GM19467 (cell line): ENCODE results near the gene VIT.
A peak's percentile ranks its signal among the peaks of the same experiment; 100 is the strongest.

Experiments
- ATAC-seq: cut with Tn5 transposase; IDR thresholded peaks from one replicate; pipeline ENCODE4 v1.9.1; 2021; ENCODE audit warnings: mild to moderate bottlenecking, moderate library complexity; ENCODE audit not compliant: unreplicated experiment

VIT gene

GRCh38 chr2:36696533-36696932, at the start of gene VIT:
TSS of gene VIT (plus strand) at chr2:36696707. CDS start at chr2:36716371, 19,664 bp downstream.
- no peak for ATAC-seq

- peak; percentile 84 for ATAC-seq
Measured at GRCh38 chr2:36650031-36650829, 46.3 kb upstream of the VIT start.

- ATAC-seq, result no peak
Measured at GRCh38 chr2:36653155-36653554, 43.4 kb upstream of the VIT start.

- no peak for ATAC-seq
Measured at GRCh38 chr2:36653967-36654694, 42.4 kb upstream of the VIT start.

GRCh38 chr2:36655453-36655852, 41.1 kb upstream of the VIT start:
- no peak for ATAC-seq

- ATAC-seq, result no peak
Measured at GRCh38 chr2:36657703-36658102, 38.8 kb upstream of the VIT start.

GRCh38 chr2:36658277-36658748, 38.2 kb upstream of the VIT start:
- ATAC-seq, result no peak

GRCh38 chr2:36659218-36659617, 37.3 kb upstream of the VIT start:
- ATAC-seq, result no peak

- ATAC-seq, result no peak
Measured at GRCh38 chr2:36659872-36660312, 36.6 kb upstream of the VIT start.

GRCh38 chr2:36662638-36663037, 33.9 kb upstream of the VIT start:
- no peak for ATAC-seq

GRCh38 chr2:36663295-36663694, 33.2 kb upstream of the VIT start:
- no peak for ATAC-seq

- ATAC-seq, result peak; percentile 89
Measured at GRCh38 chr2:36663851-36664695, 32.4 kb upstream of the VIT start.

GRCh38 chr2:36664696-36665076, 31.8 kb upstream of the VIT start:
- no peak for ATAC-seq

- ATAC-seq, result no peak
Measured at GRCh38 chr2:36667931-36668330, 28.6 kb upstream of the VIT start.

GRCh38 chr2:36670881-36671595, 25.5 kb upstream of the VIT start:
- no peak for ATAC-seq

- no peak for ATAC-seq
Measured at GRCh38 chr2:36671731-36672130, 24.8 kb upstream of the VIT start.

- no peak for ATAC-seq
Measured at GRCh38 chr2:36672199-36672598, 24.3 kb upstream of the VIT start.

- no peak for ATAC-seq
Measured at GRCh38 chr2:36675579-36676282, 20.8 kb upstream of the VIT start.

GRCh38 chr2:36676364-36676763, 20.1 kb upstream of the VIT start:
- no peak for ATAC-seq

- no peak for ATAC-seq
Measured at GRCh38 chr2:36677386-36677785, 19.1 kb upstream of the VIT start.
